Measurements from ENCODE around the gene POU5F1.
A peak's percentile ranks its signal among the peaks of the same experiment; 100 is the strongest.

Gene POU5F1

DNA sequence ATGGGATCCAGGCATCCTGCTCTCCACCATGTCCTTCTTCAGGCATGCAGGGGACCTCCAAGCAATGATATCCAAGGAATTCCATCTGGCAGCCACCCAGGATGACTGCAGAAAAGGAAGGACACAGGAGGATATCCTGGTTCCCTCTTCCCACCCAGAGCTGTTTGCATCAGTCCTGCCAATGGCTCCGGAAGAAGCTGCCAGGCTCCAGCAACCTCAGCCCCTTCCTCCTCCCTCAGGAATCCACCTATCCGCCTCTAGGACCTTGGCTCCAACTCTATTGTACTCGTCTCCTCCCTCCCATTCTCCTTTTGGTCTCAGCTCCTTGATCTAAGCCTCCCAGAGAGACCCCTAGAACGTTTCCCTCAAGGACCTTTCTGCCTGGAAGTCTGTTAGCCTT lies 30.9 kb downstream of the POU5F1 start:
- no peak for DNase-seq (ENCODE audit: low read depth)

DNA sequence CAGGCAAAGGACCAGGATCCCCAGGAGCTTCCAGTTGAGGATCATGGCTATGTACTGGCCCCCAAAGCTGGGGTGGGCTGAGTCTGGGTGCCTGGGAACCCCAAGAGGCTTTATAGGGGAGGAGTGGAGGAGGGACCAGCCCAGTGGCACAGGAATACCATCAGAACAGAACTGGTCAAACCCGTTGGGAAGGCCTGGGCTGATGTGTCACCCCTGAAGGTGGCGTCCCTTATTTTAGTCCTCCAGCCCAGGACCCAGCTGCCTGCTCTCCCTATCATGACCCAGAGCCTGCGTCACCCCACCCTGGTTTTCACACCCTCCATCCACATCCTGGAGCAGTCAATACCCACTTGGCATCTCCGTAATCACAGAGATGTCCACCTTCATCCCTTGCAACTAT lies 31.5 kb downstream of the POU5F1 start, which contains the start of gene PSORS1C2:
Gene PSORS1C2 (minus strand): TSS at position 85 of the 400 bp plus-strand sequence. CDS start 40 bp downstream, at position 45.
- DNase-seq (ENCODE audit: low read depth), result no peak

DNA sequence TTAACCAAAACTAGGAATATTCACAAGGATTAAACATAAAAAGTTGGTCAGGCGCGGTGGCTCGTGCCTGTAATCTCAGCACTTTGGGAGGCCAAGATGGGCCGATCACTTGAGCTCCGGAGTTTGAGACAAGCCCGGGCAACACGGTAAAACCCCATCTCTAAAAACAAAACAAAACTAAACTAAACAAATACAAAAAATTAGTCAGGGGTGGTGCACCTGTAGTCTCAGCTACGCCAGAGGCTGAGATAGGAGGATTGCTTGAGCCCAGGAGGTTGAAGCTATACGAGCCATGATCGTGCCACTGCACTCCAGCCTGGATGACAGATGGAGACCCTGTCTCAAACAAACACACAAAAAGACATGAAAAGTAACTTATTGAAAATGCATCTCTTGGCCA lies 34.8 kb downstream of the POU5F1 start:
- no peak for DNase-seq (ENCODE audit: low read depth)

DNA sequence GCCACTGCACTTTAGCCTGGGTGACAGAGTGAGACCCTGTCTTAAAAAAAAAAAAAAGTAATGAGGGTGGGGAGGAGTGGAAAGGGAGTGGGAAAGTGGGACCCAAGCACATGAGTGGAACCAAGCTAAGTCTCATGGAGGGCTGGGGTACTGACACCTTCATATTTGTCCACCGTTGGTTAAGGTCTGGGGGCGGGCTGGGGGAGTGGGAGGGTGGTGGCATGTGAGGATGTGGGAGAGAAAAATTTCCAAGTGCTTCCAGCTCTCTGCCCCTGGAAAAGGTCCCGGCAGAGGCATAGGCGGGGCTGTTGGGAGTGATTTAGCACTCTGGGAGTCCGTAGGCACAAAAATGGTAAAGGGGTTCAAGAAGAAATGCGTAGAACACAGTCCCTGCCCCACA lies 37.7 kb downstream of the POU5F1 start:
- no peak for DNase-seq (ENCODE audit: low read depth)

DNA sequence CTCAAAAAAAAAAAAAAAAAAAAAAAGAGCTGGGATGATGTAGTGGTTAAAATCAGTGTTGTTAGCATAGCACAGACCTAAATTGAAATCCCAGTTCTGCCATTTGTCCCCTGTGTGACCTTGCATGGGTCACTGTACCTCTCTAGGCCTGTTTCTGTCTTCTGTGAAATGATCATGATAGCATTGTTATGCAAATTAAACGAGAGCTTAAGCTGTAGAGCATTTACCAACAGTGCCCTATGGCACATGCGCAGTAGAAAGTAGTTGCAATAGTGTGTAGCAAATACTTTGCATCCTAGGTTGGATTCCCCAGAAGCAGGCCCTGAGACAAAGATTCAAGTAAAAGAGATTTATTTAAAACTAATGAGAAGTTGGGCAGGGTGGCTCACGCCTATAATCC lies 38.9 kb downstream of the POU5F1 start:
- no peak for DNase-seq (ENCODE audit: low read depth)

DNA sequence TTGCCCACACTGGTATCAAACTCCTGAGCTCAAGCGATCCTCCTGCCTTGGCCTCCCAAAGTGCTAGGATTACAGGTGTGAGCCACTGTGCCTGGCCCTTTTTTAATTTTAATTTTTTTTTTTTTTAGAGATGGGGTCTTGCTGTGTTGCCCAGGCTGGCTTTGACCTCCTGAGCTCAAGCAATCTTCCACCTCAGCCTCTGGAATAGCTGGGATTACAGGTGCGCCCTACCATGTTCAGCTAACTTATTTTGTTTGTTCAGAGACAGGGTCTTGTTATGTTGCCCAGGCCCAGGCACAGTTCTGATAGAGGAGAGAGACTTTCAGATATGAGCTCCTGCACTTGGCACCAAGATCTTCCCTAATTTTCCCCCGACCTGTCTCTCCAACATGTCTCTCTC lies 39.7 kb downstream of the POU5F1 start:
- DNase-seq (ENCODE audit: low read depth), result no peak

DNA sequence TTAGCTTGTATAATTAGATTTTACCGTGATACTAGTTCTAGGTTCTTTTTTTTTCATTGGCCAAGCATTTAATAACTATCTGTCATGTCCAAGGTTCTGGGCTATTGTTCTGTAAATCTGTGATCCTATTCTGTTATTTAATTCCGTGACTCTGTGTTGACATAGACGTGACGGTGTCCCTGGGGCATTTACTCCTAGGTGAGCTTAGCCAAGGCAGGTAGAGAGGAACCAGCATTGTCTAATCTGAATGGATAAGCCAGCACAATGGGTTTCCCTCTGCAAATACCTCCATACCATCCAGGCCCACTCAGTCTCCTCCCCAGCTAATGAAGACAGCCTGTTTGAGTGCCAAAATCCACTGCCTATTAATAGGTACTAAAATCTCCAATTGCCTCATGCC lies 41.4 kb downstream of the POU5F1 start:
- DNase-seq (ENCODE audit: low read depth), result no peak

DNA sequence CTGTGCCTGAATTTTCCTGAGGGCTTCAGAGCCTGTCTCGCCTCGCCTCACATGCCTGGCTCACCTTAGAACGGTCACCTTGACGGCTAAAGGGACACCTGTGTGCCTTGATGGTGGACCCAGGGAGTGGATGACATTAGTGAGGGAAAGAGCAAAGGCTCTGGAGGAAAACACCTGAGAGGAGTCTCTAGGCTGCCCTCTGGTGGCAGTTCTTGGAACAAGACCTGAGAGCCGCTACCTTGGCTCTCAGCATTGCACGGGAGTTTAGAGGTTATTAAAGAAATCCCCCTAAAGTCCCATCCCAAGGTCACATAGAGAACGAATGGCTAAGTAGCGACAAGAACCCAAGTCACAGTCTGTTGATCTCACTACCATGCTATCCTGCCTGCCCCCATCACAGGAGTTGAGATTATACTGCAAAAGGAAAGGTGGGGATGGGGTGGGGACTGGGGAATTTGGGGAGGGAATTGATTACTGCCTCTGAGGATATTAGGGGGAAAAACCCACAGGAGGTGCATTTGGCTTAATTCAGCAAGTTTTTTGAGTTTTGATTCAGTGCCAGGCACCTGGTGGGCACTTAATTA lies 42.3 kb downstream of the POU5F1 start:
- DNase-seq (ENCODE audit: low read depth), result no peak

DNA sequence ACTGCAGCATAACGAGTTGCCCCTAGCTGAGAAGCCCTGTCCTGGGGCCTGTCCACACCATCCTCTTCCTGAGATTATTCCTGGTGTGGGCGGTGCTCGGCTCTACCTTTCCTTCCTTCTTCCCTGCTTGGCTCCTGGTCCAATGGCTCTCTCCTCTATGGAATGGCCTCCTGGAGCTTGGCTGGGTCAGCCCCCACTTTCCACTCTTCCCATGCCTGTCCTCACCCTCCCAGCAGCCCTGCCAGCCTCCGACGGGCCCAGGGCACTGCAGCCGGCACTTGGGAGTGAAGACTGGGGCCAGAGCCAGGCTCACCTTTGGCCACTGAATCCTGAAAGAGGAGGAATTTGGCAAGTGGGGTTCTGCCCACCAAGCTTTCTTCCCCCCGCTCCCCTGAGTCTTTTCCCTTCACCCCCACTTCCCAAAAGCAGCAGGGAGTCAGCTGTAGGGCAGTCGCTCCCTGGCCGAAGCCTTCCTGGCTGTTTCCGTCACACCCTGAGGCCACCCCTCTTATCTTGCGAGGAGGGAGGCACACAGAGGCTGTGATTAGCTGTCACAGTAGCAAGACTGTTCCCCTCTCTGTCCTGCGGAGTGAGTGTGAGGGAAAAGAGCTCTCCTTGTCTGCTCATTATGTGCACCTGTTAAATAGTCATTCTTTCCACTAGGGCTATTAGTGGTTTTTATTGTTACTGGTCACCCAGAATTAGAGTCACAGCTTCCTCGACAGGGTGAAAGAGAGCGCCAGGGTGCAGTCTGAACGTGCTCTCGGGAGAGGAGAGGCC lies 43.9 kb downstream of the POU5F1 start:
- no peak for DNase-seq (ENCODE audit: low read depth)

DNA sequence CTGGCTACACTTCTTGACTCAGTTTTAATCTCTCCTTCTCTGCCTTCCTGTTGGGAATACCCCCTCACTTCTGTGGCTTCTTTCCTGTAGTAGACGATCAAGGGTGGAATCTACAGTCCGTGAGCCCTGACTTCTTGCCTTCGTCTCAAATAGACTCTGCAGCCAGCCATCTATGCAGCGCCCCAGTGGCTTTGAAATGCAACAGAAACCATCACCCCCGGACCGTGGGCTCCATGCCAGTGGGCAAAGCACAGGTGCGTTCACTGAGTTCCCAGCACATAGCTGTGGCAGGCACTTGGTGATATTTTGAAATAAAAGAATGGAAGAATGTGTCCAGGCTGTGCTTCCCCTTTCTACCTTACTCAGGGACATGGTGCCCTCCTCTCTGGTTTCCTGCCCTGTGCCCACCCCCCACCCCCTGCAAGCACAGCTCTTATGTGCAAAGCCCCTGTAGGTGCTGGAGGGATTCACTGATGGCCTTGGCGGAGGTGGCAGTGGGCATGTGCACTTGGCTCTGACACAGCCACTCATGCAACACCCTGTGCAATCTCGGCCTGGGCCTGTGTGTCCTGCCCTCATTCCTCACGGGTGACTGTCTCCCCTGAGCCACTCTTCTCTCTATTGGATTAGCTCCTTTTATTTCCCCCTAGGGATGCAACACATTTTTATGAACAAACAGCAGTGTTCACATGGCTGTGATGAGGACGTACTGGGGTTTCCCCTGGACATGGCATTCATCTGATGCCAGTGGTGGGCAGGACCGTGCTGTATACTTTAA lies 44.7 kb downstream of the POU5F1 start:
- DNase-seq (ENCODE audit: low read depth), result peak; percentile 73

DNA sequence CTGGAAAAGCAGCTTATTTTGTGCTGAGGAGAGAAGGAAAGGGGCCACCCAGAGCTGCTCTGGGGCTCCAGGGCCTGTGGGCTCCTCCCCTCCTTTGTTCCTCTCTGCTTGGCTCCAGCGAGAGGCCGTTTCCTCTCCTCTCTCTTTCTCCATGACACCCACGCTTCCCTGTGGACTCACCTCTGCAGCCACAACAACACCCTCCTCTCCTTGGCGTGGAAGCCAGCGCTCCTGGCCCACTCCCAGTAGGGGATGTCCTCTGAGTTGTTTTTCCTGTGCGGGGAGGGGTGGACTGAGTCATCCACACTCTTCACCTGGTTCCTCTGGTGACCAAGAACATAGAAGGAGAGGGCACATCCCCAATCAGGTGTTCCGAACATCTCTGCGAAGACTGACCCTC lies 45.3 kb downstream of the POU5F1 start:
- DNase-seq (ENCODE audit: low read depth), result no peak

DNA sequence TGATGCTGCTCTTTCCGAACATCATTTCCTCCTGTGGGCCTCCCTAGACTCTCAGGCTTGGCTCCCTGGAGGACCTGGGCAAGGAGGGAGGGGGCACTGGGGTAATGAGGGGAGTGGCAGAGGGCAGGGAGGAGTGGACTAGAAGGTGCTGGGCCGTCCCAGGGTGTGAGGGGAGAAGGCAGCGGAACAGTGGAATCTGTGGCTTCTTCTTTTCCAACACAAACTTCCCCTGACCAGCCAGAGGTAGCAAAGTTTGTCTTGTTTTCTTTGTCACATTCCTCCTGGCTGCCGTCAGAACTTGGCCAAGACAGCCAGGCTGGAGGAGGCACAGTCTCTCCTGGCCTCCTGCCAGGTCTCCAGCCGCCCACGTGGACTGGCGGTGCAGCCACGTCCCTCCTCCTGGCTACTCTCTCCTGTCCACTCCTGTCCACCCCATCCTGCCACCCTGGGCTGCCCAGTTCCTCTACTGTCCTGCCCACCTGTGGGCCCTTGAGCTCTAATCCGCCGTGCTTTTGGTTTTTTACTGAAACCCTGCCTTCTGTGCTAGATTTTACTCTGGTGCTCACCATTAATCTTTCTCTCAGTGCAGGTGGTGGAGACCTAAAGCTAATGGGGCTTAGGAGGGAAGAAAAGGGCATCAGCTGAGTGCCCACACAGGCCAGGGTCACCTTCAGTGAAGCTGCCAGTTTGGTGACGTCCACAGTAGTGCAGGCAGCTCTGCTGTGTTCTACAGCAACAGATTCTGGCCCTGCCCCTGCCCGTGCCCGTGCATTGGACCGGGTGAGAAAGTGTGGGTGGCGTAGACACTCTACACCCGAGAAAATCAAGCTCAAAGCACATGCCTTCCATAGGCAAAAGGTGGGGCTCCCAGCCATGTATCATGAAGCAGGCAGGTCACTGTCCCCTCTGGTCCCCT lies 47.4 kb downstream of the POU5F1 start:
- DNase-seq (ENCODE audit: low read depth), result peak; percentile 83

DNA sequence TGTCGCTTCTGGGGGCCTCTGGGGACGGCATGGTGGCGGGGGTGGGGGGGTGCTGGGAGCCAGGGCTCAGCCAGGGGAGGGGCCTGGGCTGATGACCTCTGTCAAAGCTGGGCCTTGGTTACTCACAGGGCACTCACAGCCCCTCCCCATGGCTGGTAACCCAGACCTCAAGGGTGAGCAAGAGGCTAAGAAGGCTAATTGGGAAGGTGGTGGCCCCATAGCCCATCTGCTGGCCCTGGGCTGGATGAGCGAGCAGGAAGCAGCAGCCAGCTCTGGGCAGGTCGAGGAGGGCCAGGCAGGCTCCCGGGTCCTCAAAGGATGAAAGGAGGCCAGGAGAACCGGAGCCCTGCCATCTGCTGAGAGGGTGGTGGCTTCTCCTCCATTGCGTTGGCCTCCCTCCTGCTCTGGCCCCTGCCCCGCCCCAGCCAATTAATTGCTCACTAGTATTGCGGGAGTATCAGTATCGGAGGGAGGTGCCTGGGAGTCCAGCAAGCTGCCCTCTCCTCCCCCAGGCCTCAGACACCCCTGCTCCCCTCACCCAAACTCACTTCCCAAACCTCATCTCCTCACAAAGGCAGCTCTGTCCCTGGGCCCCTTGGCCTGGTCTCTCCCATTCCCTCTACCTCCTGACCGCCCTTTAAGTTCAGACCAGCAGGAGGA lies 49.2 kb downstream of the POU5F1 start:
- DNase-seq (ENCODE audit: low read depth), result no peak

DNA sequence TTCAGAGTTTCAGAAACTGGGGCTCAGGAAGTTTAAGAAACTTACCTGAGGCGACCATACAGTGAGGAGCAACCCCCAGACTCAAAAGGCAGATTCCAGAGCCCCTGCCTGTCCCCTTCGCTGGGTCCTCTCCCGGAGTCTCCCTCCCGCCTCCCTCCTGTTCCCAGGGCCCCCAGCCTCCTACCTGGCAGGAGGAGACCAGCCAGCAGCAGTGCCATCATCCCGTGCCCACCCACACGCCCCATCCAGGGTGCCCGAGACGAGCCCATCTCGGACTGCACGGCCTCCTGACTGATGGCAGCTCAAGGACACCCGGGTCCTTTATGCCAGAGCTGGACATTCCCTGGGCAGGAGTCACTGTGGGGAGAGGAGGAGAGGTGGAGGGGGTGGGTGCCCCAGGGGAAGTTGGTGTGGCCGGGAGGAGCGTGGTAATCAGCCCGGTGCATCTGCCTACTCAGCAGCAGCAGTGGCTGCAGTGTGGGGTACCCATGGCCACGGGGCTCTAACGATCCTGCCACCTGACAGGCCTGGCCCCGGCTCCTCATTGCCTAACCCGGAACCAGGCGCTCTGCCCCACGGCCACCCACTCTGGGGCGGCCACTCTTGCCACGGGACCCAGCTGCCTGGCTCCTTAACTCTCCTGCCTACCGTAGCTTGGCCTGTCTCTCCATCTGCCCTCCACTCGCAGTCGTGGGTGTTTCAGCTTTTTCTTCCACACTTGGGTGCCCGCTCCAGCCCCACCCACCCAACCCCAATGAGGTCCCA lies 50.1 kb downstream of the POU5F1 start, which contains the start of gene CDSN:
Gene CDSN (minus strand): TSS at position 296 of the 765 bp plus-strand sequence. CDS start 27 bp downstream, at position 269.
- DNase-seq (ENCODE audit: low read depth), result no peak

DNA sequence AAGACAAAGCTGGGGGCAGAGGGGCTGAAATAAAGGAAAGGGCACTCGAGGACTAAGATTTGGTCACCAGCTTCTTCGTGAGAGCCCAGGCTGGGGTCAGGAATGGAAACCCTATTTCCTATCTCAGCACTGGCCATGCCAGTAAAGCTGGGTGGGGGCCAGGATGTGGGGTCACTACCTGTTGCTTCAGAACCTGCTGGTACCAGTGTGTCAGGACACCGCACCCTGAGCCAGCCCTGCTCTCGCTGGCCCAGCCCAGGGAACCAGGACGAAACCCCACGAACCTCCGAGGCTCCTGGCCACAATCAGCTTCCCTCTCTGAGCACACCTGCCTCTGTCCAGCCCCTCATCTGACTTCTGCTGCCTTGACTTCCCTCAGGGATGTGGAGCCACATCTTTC lies 52.3 kb downstream of the POU5F1 start:
- DNase-seq (ENCODE audit: low read depth), result no peak

DNA sequence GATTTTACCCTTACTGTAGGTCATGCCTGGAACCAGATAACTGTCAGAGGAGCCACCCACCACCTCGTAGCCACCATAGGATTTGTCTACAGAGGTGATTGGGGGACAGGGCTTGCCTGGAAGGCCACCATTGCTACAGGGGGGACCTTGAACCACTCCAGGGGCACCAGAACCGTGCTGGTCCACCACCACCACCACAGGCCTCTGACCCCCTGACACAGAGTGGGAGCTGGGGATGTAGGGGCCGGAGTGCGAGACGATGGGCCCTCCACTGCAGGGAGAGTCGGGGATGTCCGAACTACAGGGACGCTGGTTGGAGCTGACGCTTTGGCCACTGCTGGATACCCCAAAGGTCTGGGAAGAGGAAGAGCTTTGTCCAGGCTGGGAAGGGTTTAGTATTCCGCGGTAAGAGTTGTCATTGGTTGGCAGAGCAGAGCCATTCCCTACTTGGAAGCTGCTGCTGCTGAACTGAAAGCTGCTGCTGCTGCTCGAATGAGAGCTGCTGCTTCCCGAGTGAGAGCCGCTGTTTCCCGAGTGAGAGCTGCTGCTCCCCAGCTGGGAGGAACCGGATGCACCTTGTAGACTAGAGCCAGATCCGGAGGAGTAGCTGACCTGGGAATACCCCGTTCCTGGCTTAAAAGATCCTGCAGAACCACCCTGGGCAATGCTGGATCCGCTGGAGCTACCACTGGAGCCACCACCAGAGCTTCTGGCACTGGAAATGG lies 53.7 kb downstream of the POU5F1 start:
- peak; percentile 29 for DNase-seq (ENCODE audit: low read depth)

DNA sequence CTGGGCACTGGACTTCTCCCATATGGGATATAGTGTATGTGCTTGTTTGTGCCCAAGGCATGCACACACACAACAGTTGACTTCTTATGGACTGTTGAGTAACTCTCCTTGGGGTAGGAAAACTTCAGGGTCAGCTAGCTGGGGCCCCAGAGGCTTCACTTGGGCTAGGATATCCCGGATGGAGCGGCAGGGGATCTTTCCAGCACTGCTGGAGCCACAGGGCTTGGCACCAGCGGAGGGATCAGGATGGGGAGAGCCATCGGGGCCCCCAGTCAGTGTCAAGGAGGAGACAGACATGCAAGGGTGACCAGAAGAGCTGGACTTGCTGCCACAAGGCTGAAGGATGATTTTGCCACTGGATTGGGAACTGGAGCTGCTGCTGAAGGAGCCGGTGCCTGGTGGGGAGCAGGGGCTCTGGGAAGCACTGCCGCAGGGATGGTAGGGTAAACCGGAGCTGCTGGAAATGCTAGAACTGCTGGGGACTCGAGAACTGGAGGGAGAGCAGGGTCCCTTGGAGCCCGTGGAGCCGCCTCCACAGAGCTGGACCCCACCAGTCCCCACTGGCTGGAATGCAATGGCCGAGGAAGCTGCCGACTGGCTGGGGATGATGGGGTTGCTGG lies 54.4 kb downstream of the POU5F1 start:
- no peak for DNase-seq (ENCODE audit: low read depth)

DNA sequence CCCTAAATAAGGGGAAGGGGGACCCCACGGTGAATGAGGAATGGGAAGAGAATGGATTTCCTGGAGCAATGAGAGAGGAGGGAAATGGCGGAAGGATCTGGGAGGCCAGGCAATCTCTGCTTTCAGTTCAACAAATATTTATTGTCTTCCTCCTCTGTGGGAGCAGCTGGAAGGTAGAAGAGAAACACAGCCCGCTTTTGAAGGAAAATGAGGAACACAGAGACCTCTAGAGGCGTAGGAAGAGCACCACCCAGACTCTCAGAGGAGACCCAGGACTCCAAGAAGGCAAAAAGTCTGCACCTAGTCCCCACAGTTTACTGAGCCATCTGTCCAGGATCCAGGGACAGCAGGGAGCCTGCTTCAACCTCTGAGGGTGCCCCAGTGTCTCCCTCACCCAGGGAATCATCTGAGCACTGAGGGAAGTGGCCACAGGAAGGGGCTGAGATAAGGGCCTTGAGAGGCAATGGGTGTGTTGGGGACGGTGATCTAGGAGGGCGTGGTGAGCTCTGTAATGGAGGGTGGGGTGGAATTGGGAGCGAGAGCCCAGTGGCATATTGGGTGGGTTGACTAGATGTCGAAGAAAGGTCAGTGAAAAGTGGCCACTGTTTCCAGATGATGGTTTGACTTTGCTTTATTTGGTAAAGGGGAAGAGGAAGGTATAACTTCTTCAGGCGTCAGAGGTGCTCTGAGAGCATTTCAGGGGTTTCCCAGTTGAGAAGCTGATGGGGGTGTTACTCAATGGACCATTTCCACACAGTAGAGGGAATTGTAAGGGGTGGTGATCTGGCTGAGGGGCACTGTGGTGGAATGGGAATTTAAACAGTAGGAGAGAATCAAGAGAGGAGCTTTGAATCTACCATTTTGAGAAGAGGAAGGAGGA lies 55.3 kb downstream of the POU5F1 start:
- DNase-seq (ENCODE audit: low read depth), result peak; percentile 24
